ENCODE data around the gene MAF.

The MAF gene

DNA sequence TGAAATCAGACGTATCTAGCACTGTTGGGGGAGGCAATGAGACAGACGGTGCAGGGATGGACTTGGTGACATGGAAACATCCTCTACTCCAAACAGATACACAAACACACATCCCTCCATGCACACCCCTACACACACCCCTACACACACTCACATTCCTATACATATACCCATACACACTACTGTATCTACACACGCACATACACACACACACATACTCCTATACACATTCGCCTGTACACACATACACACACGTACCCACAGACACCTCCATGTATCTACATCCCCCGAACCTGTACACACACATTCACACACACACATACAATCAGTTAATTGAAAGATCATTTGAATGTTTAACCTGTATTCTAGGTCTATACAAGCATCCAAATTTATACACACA, 53.5 kb downstream of the MAF start:
- DNase-seq (ENCODE audit: low read depth in 2 of 3, low spot score in 2 of 3) = no peak

Measured in activated CD8-positive, alpha-beta memory T cell treated with anti-CD3 and anti-CD28 coated beads for 48 hours (primary cell).